Gastroesophageal sphincter (tissue), 4 donors: ENCODE results near the gene SOX6. TPM values are rescaled to one million over a fixed set of nuclear protein-coding genes. Genes with fewer than 3 reads are reported as not detected.
"Not testable (repeated sequence)": the region's sequence is repeated elsewhere in the genome, so short reads cannot be mapped to it uniquely, and the experiment has no call there.

ENCODE experiments used
- ATAC-seq: fragments of 150-250 bp; one replicate; pipeline ENCODE4 v1.9.1; 2016; ENCODE audit warnings: mild to moderate bottlenecking, moderate library complexity
- H3K27ac ChIP-seq, 4 donors: fragments of 200-600 bp; sonication (generic) in 3 of 4; 1 replicate in 3 of 4; 2 replicates in 1 of 4; pipeline ENCODE4 v1.5.1; 2016 to 2019
- H3K27me3 ChIP-seq: fragments of 200-600 bp; sonication (generic); one replicate; pipeline ENCODE4 v1.5.1; 2019
- H3K36me3 ChIP-seq, 2 donors: fragments of 200-600 bp; sonication (generic); one replicate each; pipeline ENCODE4 v1.5.1; 2019; ENCODE audit warnings: control low read depth in 1 of 2
- H3K4me1 ChIP-seq, 3 donors: fragments of 200-600 bp; sonication (generic); 1 replicate in 2 of 3; 2 replicates in 1 of 3; pipeline ENCODE4 v1.5.1; 2016 to 2019; ENCODE audit warnings: control low read depth in 2 of 3
- H3K4me3 ChIP-seq, 2 donors: fragments of 200-600 bp; sonication (generic); one replicate each; pipeline ENCODE4 v1.5.1; 2019; ENCODE audit warnings: mild to moderate bottlenecking in 1 of 2, moderate library complexity in 1 of 2
- H3K9me3 ChIP-seq, 3 donors: fragments of 200-600 bp; sonication (generic); one replicate each; pipeline ENCODE4 v1.5.1; 2017 to 2019; ENCODE audit warnings: control low read depth in 2 of 3
- CTCF ChIP-seq, 4 experiments: fragments of 200-600 bp in 2 of 4; fragments of 450-650 bp in 2 of 4; sonication (generic) in 1 of 4; IDR thresholded peaks; one replicate each; pipeline ENCODE4 v1.5.1; 2017 to 2019; ENCODE audit warnings: antibody characterized with exemption in 4 of 4, mild to moderate bottlenecking in 2 of 4, moderate library complexity in 2 of 4
- EP300 ChIP-seq: sonication (generic); formaldehyde crosslinking; IDR thresholded peaks from one replicate; pipeline ENCODE4 v1.6.1; 2017; ENCODE audit warnings: antibody characterized with exemption, mild to moderate bottlenecking
- POLR2A ChIP-seq, 2 donors: fragments of 450-650 bp; IDR thresholded peaks; one replicate each; pipeline ENCODE4 v1.6.1; 2017; ENCODE audit warnings: antibody characterized with exemption in 2 of 2, mild to moderate bottlenecking in 2 of 2, moderate library complexity in 1 of 2
- POLR2AphosphoS5 ChIP-seq: sonication (generic); formaldehyde crosslinking; IDR thresholded peaks from one replicate; pipeline ENCODE4 v1.6.1; 2017; ENCODE audit warnings: antibody characterized with exemption
- WGBS, 2 donors: methylation state at CpG; one replicate each; pipeline ENCODE4 v1.1.5; 2018; ENCODE audit warnings: low coverage in 1 of 2; 5-methylcytosine and 5-hydroxymethylcytosine counted together
- total RNA-seq, 4 donors: library from RNA; depleted of rRNA; stranded (reverse); fragments of >200 nt; gene quantifications; one replicate each; pipeline ENCODE4 v1.1.0, GENCODE V29; 2016

SOX6 gene
- total RNA-seq, 4 donors from 2014 or later = 1.2 to 21.9 (median 6.5) TPM

GRCh38 chr11:16155448-16155847 is 200.9 kb downstream of the SOX6 start:
- H3K27me3 ChIP-seq = no peaks in the 10 kb centered on the region
- TF ChIP-seq POLR2AphosphoS5 = no peak
- TF ChIP-seq POLR2A (IDR thresholded peaks at IDR 0.05) = no peak
- no peaks in the 10 kb centered on the region for H3K36me3 ChIP-seq
- H3K4me1 ChIP-seq = no peaks in the 10 kb centered on the region
- no peak overlapping the region for H3K27ac ChIP-seq
- ATAC-seq = no peak
- no peaks in the 10 kb centered on the region for H3K9me3 ChIP-seq
- H3K4me3 ChIP-seq = no peak overlapping the region

DNA sequence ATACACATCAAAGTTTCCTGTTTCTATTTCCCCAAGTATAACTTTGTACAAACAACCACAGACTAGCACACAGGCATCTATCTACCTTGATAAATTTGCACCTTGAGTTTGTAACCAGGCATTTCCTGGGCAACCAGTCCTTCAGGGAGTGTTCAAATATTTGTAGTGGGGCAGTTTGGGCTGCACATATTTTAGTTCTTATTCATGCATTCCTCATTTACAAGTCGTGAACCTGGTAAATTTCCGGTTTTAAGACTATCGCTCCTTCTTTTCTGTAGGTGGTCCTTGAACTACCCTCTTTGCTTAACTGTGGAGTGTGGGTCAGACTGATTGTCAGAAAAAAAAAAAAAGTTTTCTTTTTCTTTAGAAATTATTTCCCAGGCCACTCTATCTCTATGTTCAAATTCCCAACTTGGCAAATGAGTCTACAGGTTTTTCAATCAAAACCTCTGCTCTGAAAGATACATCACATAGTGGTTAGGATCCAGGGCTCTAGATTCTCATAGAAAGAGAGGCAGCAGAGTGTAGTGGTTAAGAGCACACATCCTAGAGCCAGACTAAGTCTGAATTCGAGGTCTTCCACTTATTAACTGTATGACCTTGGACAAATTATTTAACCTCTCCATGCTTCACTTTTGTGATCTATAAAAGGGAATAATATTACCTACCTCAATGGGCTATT is 201.5 kb downstream of the SOX6 start:
- H3K9me3 ChIP-seq = no peaks in the 10 kb centered on the region
- no peaks in the 10 kb centered on the region for H3K36me3 ChIP-seq
- no peak overlapping the region for H3K27ac ChIP-seq
- H3K27me3 ChIP-seq = no peaks in the 10 kb centered on the region
- TF ChIP-seq EP300 (no peak), CTCF (IDR thresholded peaks at IDR 0.05) (no peak), POLR2AphosphoS5 (no peak), POLR2A (IDR thresholded peaks at IDR 0.05) (no peak)
- 68 to 73% methylated on average over 4 of the region's 4 CpGs for WGBS, 2 donors
- no peak for ATAC-seq
- no peak overlapping the region for H3K4me3 ChIP-seq
- H3K4me1 ChIP-seq = no peaks in the 10 kb centered on the region

DNA sequence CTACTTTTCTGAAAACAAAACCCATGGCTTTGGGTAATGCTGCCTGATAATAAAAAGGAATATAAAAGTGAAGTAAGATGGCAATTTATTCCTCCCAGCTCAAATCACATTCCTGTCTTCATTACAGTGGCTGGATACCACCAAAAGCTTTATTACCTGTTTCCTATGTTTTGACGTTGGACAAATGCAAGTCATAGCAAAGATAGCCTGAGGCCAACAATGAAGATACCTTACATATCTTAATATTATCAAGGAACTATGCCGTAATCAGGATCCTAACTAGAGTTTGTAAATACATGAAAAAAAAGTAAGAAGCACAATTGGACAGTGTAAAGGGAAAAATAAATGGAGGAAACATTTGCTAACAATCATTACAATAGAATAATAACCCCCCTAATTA is 202.4 kb downstream of the SOX6 start:
- H3K27ac ChIP-seq = no peak overlapping the region
- H3K9me3 ChIP-seq = no peaks in the 10 kb centered on the region
- no peak for TF ChIP-seq POLR2A (IDR thresholded peaks at IDR 0.05)
- no peaks in the 10 kb centered on the region for H3K27me3 ChIP-seq
- H3K36me3 ChIP-seq = no peaks in the 10 kb centered on the region
- H3K4me1 ChIP-seq = peaks cover 0 to 8% (median 0%) of the 10 kb centered on the region in 3 donors
- WGBS, 2 donors = 90 to 95% methylated on average over 2 of the region's 2 CpGs
- no peak overlapping the region for H3K4me3 ChIP-seq
- ATAC-seq = no peak

DNA sequence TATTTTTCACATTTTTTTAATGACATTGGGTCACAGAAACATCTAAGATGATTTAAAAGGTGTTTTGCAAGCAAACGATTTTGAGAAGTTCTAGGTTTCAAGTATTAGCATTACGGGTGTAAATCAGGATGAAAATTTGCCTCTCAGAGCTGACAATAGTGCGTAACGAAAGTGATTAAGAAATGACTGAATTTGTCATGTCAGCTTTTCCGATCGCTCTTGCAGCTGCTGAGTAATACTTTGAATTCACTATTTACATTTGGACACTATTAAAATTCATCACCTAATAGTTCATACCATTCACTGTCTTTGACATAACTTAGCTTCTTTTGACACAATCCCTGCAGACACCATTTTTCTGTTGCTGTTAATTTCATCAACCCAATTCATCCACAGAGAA is 205.2 kb downstream of the SOX6 start:
- Histone ChIP-seq H3K9me3 (no peaks in the 10 kb centered on the region), H3K27ac (no peak overlapping the region), H3K4me1 (peaks cover 0 to 19% (median 0%) of the 10 kb centered on the region in 3 donors), H3K36me3 (no peaks in the 10 kb centered on the region), H3K4me3 (no peak overlapping the region), H3K27me3 (no peaks in the 10 kb centered on the region)
- WGBS, 2 donors = 68 to 94% methylated on average over 6 of the region's 6 CpGs
- ATAC-seq = no peak
- TF ChIP-seq CTCF (IDR thresholded peaks at IDR 0.05) = no peak
- no peak for TF ChIP-seq POLR2A (IDR thresholded peaks at IDR 0.05)
- no peak for TF ChIP-seq EP300
- TF ChIP-seq POLR2AphosphoS5 = no peak

DNA sequence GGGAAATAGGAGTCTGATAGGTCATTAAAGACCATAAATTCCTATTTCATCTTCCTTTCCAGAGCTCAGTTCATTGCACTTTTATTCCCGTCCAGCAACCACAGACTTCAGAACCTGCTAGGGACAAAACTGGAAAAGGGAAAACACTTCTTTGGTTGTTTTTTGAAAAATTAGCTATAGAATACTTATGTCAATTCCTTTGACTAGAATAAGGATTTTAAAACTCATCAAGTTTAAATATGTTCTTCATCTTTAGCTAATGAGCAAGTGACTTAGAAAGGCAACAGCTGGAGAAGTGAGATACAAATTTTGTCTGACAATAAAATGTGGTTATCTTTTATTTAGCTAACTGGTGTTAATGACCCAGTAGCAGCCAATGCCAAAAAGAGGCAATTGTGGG is 206.9 kb downstream of the SOX6 start:
- 50 to 62% methylated on average over 1 of the region's 1 CpG for WGBS, 2 donors
- Histone ChIP-seq H3K4me3 (no peak overlapping the region), H3K27me3 (no peaks in the 10 kb centered on the region), H3K9me3 (no peaks in the 10 kb centered on the region), H3K4me1 (peaks cover 0 to 19% (median 0%) of the 10 kb centered on the region in 3 donors), H3K27ac (no peak overlapping the region), H3K36me3 (no peaks in the 10 kb centered on the region)
- TF ChIP-seq CTCF (IDR thresholded peaks at IDR 0.05) (no peak), EP300 (no peak), POLR2A (IDR thresholded peaks at IDR 0.05) (no peak), POLR2AphosphoS5 (no peak)
- ATAC-seq = no peak

DNA sequence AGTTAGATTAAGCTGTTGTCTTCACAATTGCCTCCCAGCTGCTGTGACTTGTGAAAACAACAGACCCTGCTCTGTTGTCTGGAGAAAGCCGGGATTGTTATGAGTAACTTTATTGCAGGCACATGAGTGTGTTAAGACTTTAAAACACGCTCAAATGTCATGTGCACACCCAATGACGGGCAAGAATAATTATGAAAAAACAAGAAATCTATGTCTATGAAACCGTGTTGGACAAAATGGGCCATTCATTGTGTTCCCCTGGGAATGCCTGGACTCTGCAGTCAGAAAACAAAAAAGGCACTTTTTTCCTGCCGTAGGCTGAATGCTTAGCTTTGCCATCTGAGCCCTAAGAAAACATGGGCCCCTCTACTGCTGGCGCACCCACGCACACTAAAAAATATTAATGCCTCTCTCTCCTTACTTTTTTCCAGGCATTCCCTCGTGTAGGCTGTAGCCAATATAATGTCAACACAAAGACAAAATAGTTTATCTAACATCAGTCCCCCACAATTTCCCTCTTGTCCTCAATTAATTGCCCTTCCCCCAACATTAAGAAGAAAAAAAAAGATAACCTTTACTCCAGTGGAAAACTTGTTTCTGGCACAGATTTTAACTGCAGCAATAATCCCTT is 207.9 kb downstream of the SOX6 start:
- peaks cover 0 to 19% (median 0%) of the 10 kb centered on the region in 3 donors for H3K4me1 ChIP-seq
- no peaks in the 10 kb centered on the region for H3K27me3 ChIP-seq
- WGBS, 2 donors = 34 to 45% methylated on average over 8 of the region's 8 CpGs
- TF ChIP-seq EP300 (no peak), POLR2AphosphoS5 (no peak)
- no peaks in the 10 kb centered on the region for H3K36me3 ChIP-seq
- no peaks in the 10 kb centered on the region for H3K9me3 ChIP-seq
- no peak overlapping the region for H3K4me3 ChIP-seq
- H3K27ac ChIP-seq = no peak overlapping the region
- ATAC-seq = no peak

GRCh38 chr11:16146980-16147379 is 209.4 kb downstream of the SOX6 start:
- not testable (repeated sequence) for H3K9me3 ChIP-seq, H3K36me3 ChIP-seq, H3K27me3 ChIP-seq, H3K4me3 ChIP-seq, H3K27ac ChIP-seq, ATAC-seq
- H3K4me1 ChIP-seq = peaks cover 0 to 19% (median 0%) of the 10 kb centered on the region in 3 donors
- WGBS, 2 donors = 80 to 100% methylated on average over 1 to 2 of the region's 2 CpGs

DNA sequence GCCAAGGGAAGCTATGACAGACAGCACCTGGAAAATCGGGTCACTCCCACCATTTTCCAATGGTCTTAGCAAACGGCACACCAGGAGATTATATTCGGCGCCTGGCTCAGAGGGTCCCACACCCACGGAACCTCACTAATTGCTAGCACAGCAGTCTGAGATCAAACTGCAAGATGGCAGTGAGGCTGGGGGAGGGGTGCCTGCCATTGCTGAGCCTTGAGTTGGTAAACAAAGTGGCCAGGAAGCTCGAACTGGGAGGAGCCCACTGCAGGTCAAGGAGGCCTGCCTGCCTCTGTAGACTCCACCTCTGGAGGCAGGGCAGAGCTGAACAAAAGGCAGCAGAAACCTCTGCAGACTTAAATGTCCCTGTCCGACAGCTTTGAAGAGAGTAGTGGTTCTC is 214.7 kb downstream of the SOX6 start:
- not testable (repeated sequence) for H3K4me3 ChIP-seq, H3K9me3 ChIP-seq, H3K36me3 ChIP-seq, H3K27me3 ChIP-seq, H3K27ac ChIP-seq, H3K4me1 ChIP-seq, ATAC-seq
- WGBS, 2 donors = no CpG with 5 or more reads among the region's 7 CpGs

DNA sequence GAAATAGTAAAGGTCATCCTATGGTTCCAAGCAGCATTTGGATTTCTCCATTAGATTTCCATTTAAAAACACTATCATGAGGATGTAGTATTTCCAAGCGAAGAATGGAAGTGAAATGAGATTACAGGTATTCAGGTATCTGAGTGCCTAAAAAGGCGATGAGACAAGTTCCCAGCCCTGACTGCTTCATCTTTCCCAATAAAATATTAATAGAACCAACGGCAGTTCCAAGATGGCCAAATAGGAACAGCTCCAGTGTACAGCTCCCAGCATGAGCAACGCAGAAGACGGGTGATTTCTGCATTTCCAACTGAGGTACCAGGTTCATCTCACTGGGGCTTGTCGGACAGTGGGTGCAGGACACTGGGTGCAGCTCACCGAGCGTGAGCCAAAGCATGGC is 215.2 kb downstream of the SOX6 start:
- not testable (repeated sequence) for H3K27me3 ChIP-seq

More for the DNA sequence above, 215.2 kb downstream of the SOX6 start:
- not testable (repeated sequence) for H3K36me3 ChIP-seq, H3K9me3 ChIP-seq, H3K27ac ChIP-seq, H3K4me3 ChIP-seq, H3K4me1 ChIP-seq, ATAC-seq
- WGBS, 2 donors = 81 to 96% methylated on average over 4 of the region's 8 CpGs
